Glomerular visceral epithelial cell (primary cell): ENCODE results near the gene BICD2.
A peak's percentile ranks its signal among the peaks of the same experiment; 100 is the strongest.

ENCODE experiments used
- DNase-seq: peaks from one replicate; pipeline ENCODE4 v3.0.0-alpha.2; 2016; ENCODE audit errors: extremely low spot score

The BICD2 gene

GRCh38 chr9:92727716-92728700 is 36.6 kb downstream of the BICD2 start:
- no peak for DNase-seq

GRCh38 chr9:92726971-92727715 is 37.5 kb downstream of the BICD2 start:
- DNase-seq: no peak

GRCh38 chr9:92726348-92726747 is 38.3 kb downstream of the BICD2 start:
- DNase-seq: no peak

- no peak for DNase-seq
These were observed 38.9 kb downstream of the BICD2 start for GRCh38 chr9:92725766-92726165.

- DNase-seq: no peak
These were observed 39.4 kb downstream of the BICD2 start for GRCh38 chr9:92725266-92725545.

GRCh38 chr9:92724528-92725265 is 39.9 kb downstream of the BICD2 start:
- DNase-seq: no peak

- DNase-seq: no peak
These were observed 40.8 kb downstream of the BICD2 start for GRCh38 chr9:92723801-92724323.

- no peak for DNase-seq
These were observed 41.4 kb downstream of the BICD2 start for GRCh38 chr9:92723299-92723625.

GRCh38 chr9:92722386-92723298 is 42.0 kb downstream of the BICD2 start:
- no peak for DNase-seq

GRCh38 chr9:92721548-92721947 is 43.1 kb downstream of the BICD2 start:
- DNase-seq: no peak

- no peak for DNase-seq
These were observed 43.7 kb downstream of the BICD2 start for GRCh38 chr9:92720807-92721535.

- DNase-seq: no peak
These were observed 44.3 kb downstream of the BICD2 start for GRCh38 chr9:92720209-92720765.

- no peak for DNase-seq
These were observed 45.5 kb downstream of the BICD2 start for GRCh38 chr9:92719028-92719647.

GRCh38 chr9:92718086-92719001 is 46.3 kb downstream of the BICD2 start:
- DNase-seq: no peak

GRCh38 chr9:92717201-92718085 is 47.2 kb downstream of the BICD2 start:
- DNase-seq: no peak

- peak; percentile 58 for DNase-seq
These were observed 48.1 kb downstream of the BICD2 start for GRCh38 chr9:92716557-92716956.

- DNase-seq: no peak
These were observed 49.0 kb downstream of the BICD2 start for GRCh38 chr9:92715488-92716231.
